OCI-LY3 (cell line): ENCODE measurements around the gene TREH.

Source experiments
- H2AFZ ChIP-seq: fragments of 200-600, 300-600 bp; shearing (Covaris generic); 2 replicates; pipeline ENCODE4 v1.6.0; 2014; ENCODE audit warnings: antibody characterized with exemption, low read depth, low read length
- H3K27ac ChIP-seq: fragments of 200-600, 300-600 bp; sonication (generic); 2 replicates; pipeline ENCODE4 v1.5.1; 2014; ENCODE audit warnings: mild to moderate bottlenecking, low read length, moderate library complexity, mixed read lengths
- H3K27me3 ChIP-seq: fragments of 200-600, 300-600 bp; sonication (generic); 2 replicates; pipeline ENCODE4 v1.6.1; 2014; ENCODE audit warnings: low read depth, low read length, mixed read lengths
- H3K36me3 ChIP-seq: fragments of 200-600, 300-600 bp; sonication (generic); replicated peaks from 2 replicates; pipeline ENCODE3; 2014; ENCODE audit warnings: low read depth, low read length, mixed read lengths
- H3K4me1 ChIP-seq: fragments of 300-600, 200-600 bp; sonication (generic); 2 replicates; pipeline ENCODE4 v1.6.1; 2014; ENCODE audit warnings: low read length, mixed read lengths
- H3K4me2 ChIP-seq: fragments of 200-600, 300-600 bp; sonication (generic); 2 replicates; pipeline ENCODE4 v1.6.1; 2014; ENCODE audit warnings: low read length, mixed read lengths
- H3K4me3 ChIP-seq: fragments of 300-600, 200-600 bp; sonication (generic); 2 replicates; pipeline ENCODE4 v1.5.1; 2014; ENCODE audit warnings: antibody characterized with exemption, mild to moderate bottlenecking, low read length, moderate library complexity
- H3K79me2 ChIP-seq: fragments of 300-600, 200-600 bp; shearing (Covaris generic); 2 replicates; pipeline ENCODE4 v1.6.1; 2014; ENCODE audit warnings: mild to moderate bottlenecking, low read length, mixed read lengths
- H3K9ac ChIP-seq: fragments of 300-600, 200-600 bp; shearing (Covaris generic); 2 replicates; pipeline ENCODE4 v1.6.0; 2014; ENCODE audit warnings: mild to moderate bottlenecking, low read length, moderate library complexity
- H3K9me3 ChIP-seq: fragments of 200-600, 300-600 bp; shearing (Covaris generic); 2 replicates; pipeline ENCODE4 v1.6.1; 2014; ENCODE audit warnings: low read length, mixed read lengths; ENCODE audit not compliant: insufficient read depth
- H4K20me1 ChIP-seq: fragments of 200-600, 300-600 bp; sonication (generic); 2 replicates; pipeline ENCODE4 v1.6.1; 2016; ENCODE audit warnings: low read length, mixed read lengths; ENCODE audit not compliant: insufficient read depth
- CTCF ChIP-seq: fragments of 200-600, 300-600 bp; sonication (generic); IDR thresholded peaks from 2 replicates; pipeline ENCODE4 v1.5.1; 2014; ENCODE audit warnings: antibody characterized with exemption, low read length, low read depth
- EZH2phosphoT487 ChIP-seq: fragments of 200-600 bp; shearing (Covaris generic); IDR thresholded peaks from 2 replicates; pipeline ENCODE4 v1.6.1; 2018; ENCODE audit warnings: antibody characterized with exemption, mixed run types, low read depth

The TREH gene

GRCh38 chr11:118627566-118627965 lies 51.9 kb downstream of the TREH start:
- no peak overlapping the region for H3K4me2 ChIP-seq
- H3K9ac ChIP-seq: no peak overlapping the region
- no peak overlapping the region for H3K27ac ChIP-seq
- no peak overlapping the region for H3K4me3 ChIP-seq
- TF ChIP-seq EZH2phosphoT487: no peak
- no peak for TF ChIP-seq CTCF
- H2AFZ ChIP-seq: no peak overlapping the region
- no peaks in the 10 kb centered on the region for H3K4me1 ChIP-seq
- no peaks in the 10 kb centered on the region for H3K9me3 ChIP-seq
- no peaks in the 10 kb centered on the region for H3K27me3 ChIP-seq
- H3K79me2 ChIP-seq: no peaks in the 10 kb centered on the region
- no peaks in the 10 kb centered on the region for H4K20me1 ChIP-seq
- H3K36me3 ChIP-seq: no peaks in the 10 kb centered on the region

GRCh38 chr11:118625976-118626375 lies 53.5 kb downstream of the TREH start:
- Histone ChIP-seq H3K36me3 (no peaks in the 10 kb centered on the region), H3K27me3 (no peaks in the 10 kb centered on the region), H3K4me3 (no peak overlapping the region), H3K9ac (no peak overlapping the region), H3K9me3 (no peaks in the 10 kb centered on the region), H3K4me2 (no peak overlapping the region), H2AFZ (no peak overlapping the region), H3K4me1 (peaks cover 3% of the 10 kb centered on the region; the same call in 1 of the 2 replicates), H4K20me1 (no peaks in the 10 kb centered on the region), H3K27ac (no peak overlapping the region), H3K79me2 (no peaks in the 10 kb centered on the region)
- TF ChIP-seq CTCF (no peak), EZH2phosphoT487 (no peak)

GRCh38 chr11:118625036-118625690 lies 54.3 kb downstream of the TREH start:
- Histone ChIP-seq H4K20me1 (no peaks in the 10 kb centered on the region), H3K36me3 (no peaks in the 10 kb centered on the region), H3K27ac (no peak overlapping the region), H3K27me3 (no peaks in the 10 kb centered on the region), H3K4me3 (no peak overlapping the region), H3K9ac (no peak overlapping the region), H3K4me1 (peaks cover 9% of the 10 kb centered on the region), H3K4me2 (no peak overlapping the region), H2AFZ (no peak overlapping the region), H3K79me2 (no peaks in the 10 kb centered on the region), H3K9me3 (no peaks in the 10 kb centered on the region)
- TF ChIP-seq EZH2phosphoT487 (no peak), CTCF (no peak)

- TF ChIP-seq EZH2phosphoT487 (no peak), CTCF (no peak)
- Histone ChIP-seq H3K27ac (no peak overlapping the region), H3K27me3 (no peaks in the 10 kb centered on the region), H3K4me3 (no peak overlapping the region), H2AFZ (no peak overlapping the region), H3K9me3 (no peaks in the 10 kb centered on the region), H3K4me1 (peaks cover 9% of the 10 kb centered on the region), H3K4me2 (no peak overlapping the region), H3K36me3 (no peaks in the 10 kb centered on the region), H3K79me2 (no peaks in the 10 kb centered on the region), H3K9ac (no peak overlapping the region), H4K20me1 (no peaks in the 10 kb centered on the region)
Observed at GRCh38 chr11:118623269-118623655, 56.2 kb downstream of the TREH start.
